Brain microvascular endothelial cell (primary cell): ENCODE results near the gene TMEM239.

Experiments used
- DNase-seq: peaks from one replicate; pipeline ENCODE4 v3.0.0-alpha.2; 2020
- H3K27ac ChIP-seq: fragments of 250-450 bp; sonication (Bioruptor Pico); 2 replicates; pipeline ENCODE4 v1.5.1; 2020; ENCODE audit warnings: mild to moderate bottlenecking, moderate library complexity
- H3K27me3 ChIP-seq: fragments of 250-450 bp; sonication (Bioruptor Pico); replicated peaks from 2 replicates; pipeline ENCODE4 v1.5.1; 2020; ENCODE audit warnings: mild to moderate bottlenecking
- H3K36me3 ChIP-seq: fragments of 250-450 bp; sonication (Bioruptor Pico); replicated peaks from 2 replicates; pipeline ENCODE4 v1.5.1; 2020; ENCODE audit warnings: mild to moderate bottlenecking
- H3K4me3 ChIP-seq: 2 replicates; pipeline ENCODE4 v1.5.1; 2011; ENCODE audit warnings: low read depth, mild to moderate bottlenecking, control low read depth, low read length, moderate library complexity
- CTCF ChIP-seq: IDR thresholded peaks from 2 replicates; pipeline ENCODE4 v1.5.1; 2011; ENCODE audit warnings: low read depth, mild to moderate bottlenecking, moderate library complexity, low read length, control low read depth, inconsistent platforms; ENCODE audit errors: missing control alignments
- in situ Hi-C: cut with HindIII; loops from 2 replicates; pipeline ENCODE4 v1.10.0; 2017; ENCODE audit warnings: low sequenced_read_pairs, low pct_ligation_motif_present

TMEM239 gene

GRCh38 chr20:2816583-2817340, 598 bp downstream of the TMEM239 start:
- in situ Hi-C loops: no loop called here
- TF ChIP-seq CTCF: peak; percentile 24

DNA sequence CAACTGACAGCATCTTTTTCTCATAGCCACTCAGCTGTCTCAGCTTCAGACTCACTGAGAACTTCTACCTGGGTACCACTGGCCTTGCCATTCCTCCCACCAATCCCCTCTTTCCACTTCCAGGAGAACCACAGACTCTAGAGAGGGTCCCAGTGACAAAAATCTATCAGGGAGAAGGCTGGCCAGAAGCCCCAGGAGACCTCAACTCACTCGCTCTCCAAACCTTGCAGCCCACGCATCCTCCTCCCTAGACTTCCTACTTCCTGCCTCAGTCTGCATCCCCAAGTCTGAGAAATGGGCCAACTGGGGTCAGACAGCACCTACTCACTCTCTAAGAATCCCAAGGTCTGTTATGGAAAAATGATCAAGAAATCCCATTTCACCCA, 1.2 kb downstream of the TMEM239 start:
- Histone ChIP-seq H3K4me3 (no peak overlapping the region), H3K36me3 (no peaks in the 10 kb centered on the region), H3K27me3 (peaks cover 5% of the 10 kb centered on the region), H3K27ac (no peak overlapping the region)
- DNase-seq: no peak
- in situ Hi-C loops: no loop called here
- no peak for TF ChIP-seq CTCF

More at GRCh38 chr20:2816583-2817340, 598 bp downstream of the TMEM239 start:
- Histone ChIP-seq H3K36me3 (no peaks in the 10 kb centered on the region), H3K4me3 (no peak overlapping the region), H3K27me3 (peaks cover 5% of the 10 kb centered on the region), H3K27ac (no peak overlapping the region)
- DNase-seq: no peak

GRCh38 chr20:2817891-2818595, 1.9 kb downstream of the TMEM239 start:
- no peak for TF ChIP-seq CTCF
- Histone ChIP-seq H3K36me3 (no peaks in the 10 kb centered on the region), H3K4me3 (no peak overlapping the region), H3K27ac (no peak overlapping the region), H3K27me3 (peaks cover 5% of the 10 kb centered on the region)
- no peak for DNase-seq
- in situ Hi-C loops: no loop called here

DNA sequence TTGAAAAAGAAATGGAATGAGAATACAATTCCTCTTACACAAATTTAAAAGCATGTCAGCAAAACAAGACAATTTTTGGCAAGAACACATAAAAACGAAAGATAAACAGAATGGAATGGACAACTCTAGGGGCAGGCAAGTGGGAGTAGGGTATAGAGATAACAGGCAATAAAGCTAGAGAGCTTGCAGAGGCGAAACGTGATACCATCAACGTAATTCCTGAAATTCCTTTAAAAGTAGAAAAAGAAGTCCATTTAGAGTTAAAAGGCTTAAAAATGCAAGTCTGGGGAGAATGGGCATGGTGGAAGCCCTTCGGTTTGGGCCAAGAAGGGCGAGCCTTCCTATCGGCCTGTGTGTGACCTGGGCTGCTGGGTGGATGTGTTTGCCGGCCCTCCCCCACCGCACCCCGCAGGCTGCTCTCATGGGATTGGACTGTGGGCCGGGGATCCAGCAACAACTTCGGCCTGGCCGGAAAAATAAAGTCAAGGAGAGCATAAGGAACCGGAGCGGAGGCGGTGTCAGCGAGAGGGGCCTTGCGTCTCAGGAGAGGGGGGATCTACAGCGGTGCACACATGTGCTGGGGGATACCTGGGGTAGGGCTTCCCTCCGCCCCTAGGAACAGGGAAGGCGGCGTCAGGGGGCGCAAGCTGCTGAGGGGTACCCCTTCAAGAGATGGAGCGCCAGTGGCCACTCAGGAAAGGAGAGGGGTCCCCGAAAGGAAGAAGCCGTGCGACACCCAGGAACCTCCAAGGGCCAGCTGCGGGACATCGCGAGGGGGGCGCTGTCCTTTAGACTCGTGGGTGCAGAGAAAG, 4.1 kb downstream of the TMEM239 start:
- Histone ChIP-seq H3K36me3 (no peaks in the 10 kb centered on the region), H3K4me3 (no peak overlapping the region), H3K27ac (no peak overlapping the region), H3K27me3 (peaks cover 5% of the 10 kb centered on the region)
- in situ Hi-C loops: no loop called here
- peak; percentile 31 for DNase-seq
- no peak for TF ChIP-seq CTCF

DNA sequence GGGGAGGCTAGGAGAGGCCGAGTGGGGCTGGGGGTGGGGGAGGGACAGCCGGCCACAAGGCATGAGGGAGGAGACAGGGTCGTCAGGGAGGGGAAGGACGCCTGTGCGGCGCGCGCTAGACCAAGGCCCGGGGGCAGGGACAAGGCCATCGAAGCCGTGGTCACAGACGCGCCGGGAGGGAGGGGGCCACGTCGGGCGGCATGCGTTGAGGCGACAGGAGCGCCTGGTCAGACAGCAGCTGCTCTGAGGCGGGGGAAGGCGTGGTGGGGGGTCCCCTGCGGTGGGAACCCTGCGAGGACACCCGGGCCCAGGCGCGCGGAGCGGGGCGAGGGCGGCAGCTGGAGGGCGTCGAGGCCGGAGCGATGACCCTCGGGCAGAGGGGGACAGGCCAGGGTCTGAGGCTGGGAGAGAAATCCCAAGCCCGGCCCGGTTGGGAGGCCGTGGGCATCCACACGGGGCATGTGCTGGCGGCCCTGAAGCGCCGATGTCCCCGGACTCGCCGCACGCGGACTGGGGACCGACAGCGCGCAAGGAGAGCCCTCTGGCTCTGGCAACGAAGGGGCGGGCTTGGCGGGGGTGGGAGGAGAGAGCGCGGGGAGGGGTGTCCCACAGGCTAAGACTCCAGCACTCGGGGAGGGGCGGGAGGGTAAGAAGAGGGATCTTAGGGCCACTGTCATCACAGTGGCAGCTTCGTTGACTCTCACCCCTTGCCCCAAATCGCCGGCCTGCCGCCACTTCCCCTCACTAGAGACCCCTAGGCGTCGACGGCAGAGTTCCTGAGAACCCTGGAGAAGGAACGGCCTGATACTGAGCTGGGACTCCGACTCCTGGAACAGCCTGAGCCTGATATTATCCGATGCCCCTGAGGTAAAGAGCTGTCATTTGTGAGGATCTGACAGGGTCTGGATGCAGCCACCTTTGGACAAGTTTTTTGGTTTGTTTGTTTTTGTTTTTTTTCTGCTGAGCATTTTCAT, 5.0 kb downstream of the TMEM239 start:
- in situ Hi-C loops: no loop called here
- no peak for DNase-seq
- Histone ChIP-seq H3K27me3 (peaks cover 5% of the 10 kb centered on the region), H3K36me3 (no peaks in the 10 kb centered on the region), H3K27ac (no peak overlapping the region), H3K4me3 (no peak overlapping the region)
- no peak for TF ChIP-seq CTCF
